GM23338 (cell line): ENCODE data around the gene MIAT. TPM values are rescaled to one million over a fixed set of nuclear protein-coding genes. Genes with fewer than 3 reads are reported as not detected.

Experiments
- ATAC-seq: fragments of 200-7000 bp; cut with Tn5 transposase; 3 replicates; pipeline ENCODE4 v1.9.1; 2020
- DNase-seq: peaks from one replicate; pipeline ENCODE4 v3.0.0-alpha.2; 2015; ENCODE audit warnings: low spot score
- H2AFZ ChIP-seq: fragments of 200-600 bp; sonication (generic); 2 replicates; pipeline ENCODE4 v1.8.0; 2016; ENCODE audit warnings: antibody characterized with exemption, mild to moderate bottlenecking, moderate library complexity
- H3F3A ChIP-seq: fragments of 200-600 bp; sonication (generic); replicated peaks from 2 replicates; pipeline ENCODE4 v1.8.0; 2017; ENCODE audit warnings: antibody characterized with exemption, mixed run types, low read depth
- H3K27ac ChIP-seq: fragments of 200-600 bp; sonication (generic); 2 replicates; pipeline ENCODE4 v1.6.1; 2016; ENCODE audit warnings: low read depth
- H3K27me3 ChIP-seq: fragments of 200-600 bp; sonication (generic); 2 replicates; pipeline ENCODE4 v1.8.0; 2016; ENCODE audit warnings: mild to moderate bottlenecking, mixed run types, moderate library complexity; ENCODE audit not compliant: insufficient read depth
- H3K36me3 ChIP-seq: fragments of 200-600 bp; sonication (generic); 2 replicates; pipeline ENCODE4 v1.8.0; 2016; ENCODE audit warnings: mild to moderate bottlenecking; ENCODE audit not compliant: insufficient read depth
- H3K4me1 ChIP-seq: fragments of 200-600 bp; sonication (generic); 2 replicates; pipeline ENCODE4 v1.8.0; 2016; ENCODE audit warnings: mild to moderate bottlenecking, moderate library complexity; ENCODE audit not compliant: insufficient read depth
- H3K4me2 ChIP-seq: fragments of 200-600 bp; sonication (generic); 2 replicates; pipeline ENCODE4 v1.7.1; 2017; ENCODE audit warnings: mixed run types
- H3K4me3 ChIP-seq: fragments of 200-600 bp; sonication (generic); 2 replicates; pipeline ENCODE4 v1.6.1; 2016; ENCODE audit warnings: mixed run types
- H3K79me2 ChIP-seq: fragments of 200-600 bp; sonication (generic); replicated peaks from 2 replicates; pipeline ENCODE4 v1.8.0; 2017; ENCODE audit warnings: mild to moderate bottlenecking; ENCODE audit not compliant: insufficient read depth
- H3K9me2 ChIP-seq: fragments of 200-600 bp; sonication (generic); 2 replicates; pipeline ENCODE4 v1.8.0; 2017; ENCODE audit not compliant: insufficient read depth
- H4K20me1 ChIP-seq: fragments of 200-600 bp; sonication (generic); replicated peaks from 2 replicates; pipeline ENCODE4 v1.8.0; 2017; ENCODE audit warnings: mild to moderate bottlenecking; ENCODE audit not compliant: insufficient read depth
- H3K27ac Mint-ChIP-seq: 2 replicates; pipeline ENCODE4 v1.8.0; 2020; ENCODE audit warnings: inconsistent platforms, mild to moderate bottlenecking, moderate library complexity, mixed read lengths
- H3K27me3 Mint-ChIP-seq: 3 replicates; pipeline ENCODE4 v1.8.0; 2022; ENCODE audit warnings: low read depth, mild to moderate bottlenecking, moderate library complexity, mixed read lengths, inconsistent platforms; ENCODE audit not compliant: insufficient read depth, poor library complexity
- H3K36me3 Mint-ChIP-seq: 3 replicates; pipeline ENCODE4 v1.8.0; 2021; ENCODE audit warnings: low read depth, mild to moderate bottlenecking, inconsistent platforms, moderate library complexity, mixed read lengths
- H3K4me1 Mint-ChIP-seq: 3 replicates; pipeline ENCODE4 v1.8.0; 2020; ENCODE audit warnings: mild to moderate bottlenecking, inconsistent platforms, mixed read lengths
- H3K4me3 Mint-ChIP-seq: 3 replicates; pipeline ENCODE4 v1.8.0; 2021; ENCODE audit warnings: moderate library complexity, mild to moderate bottlenecking, inconsistent platforms, mixed read lengths
- H3K9me3 Mint-ChIP-seq: 3 replicates; pipeline ENCODE4 v1.8.0; 2020; ENCODE audit warnings: moderate library complexity, mild to moderate bottlenecking, inconsistent platforms, mixed read lengths
- CREB1 ChIP-seq: fragments of 250-450 bp; sonication (Bioruptor Pico); IDR thresholded peaks from 2 replicates; pipeline ENCODE4 v1.5.0; 2020; ENCODE audit warnings: low read depth, mild to moderate bottlenecking, moderate library complexity
- CTCF ChIP-seq, 2 experiments: fragments of 200-600 bp in 1 of 2; sonication (generic) in 1 of 2; conservative IDR thresholded peaks; 2 replicates each; pipeline versions ENCODE4 v1.5.1 to v1.6.1; 2016 to 2017; ENCODE audit warnings: antibody characterized with exemption in 2 of 2, low read depth in 2 of 2, mild to moderate bottlenecking in 2 of 2, moderate library complexity in 1 of 2
- ETS1 ChIP-seq: IDR thresholded peaks from 2 replicates; pipeline ENCODE4 v1.6.1; 2016; ENCODE audit warnings: antibody characterized with exemption
- EZH2 ChIP-seq: fragments of 200-600 bp; sonication (generic); IDR thresholded peaks from one replicate; pipeline ENCODE4 v1.8.0; 2017; ENCODE audit warnings: antibody characterized with exemption, mild to moderate bottlenecking, low read depth; ENCODE audit not compliant: unreplicated experiment
- EZH2phosphoT487 ChIP-seq: fragments of 200-600 bp; sonication (generic); IDR thresholded peaks from one replicate; pipeline ENCODE4 v1.8.1; 2018; ENCODE audit warnings: antibody characterized with exemption; ENCODE audit not compliant: unreplicated experiment
- NANOG ChIP-seq: IDR thresholded peaks from 2 replicates; pipeline ENCODE4 v1.6.1; 2016; ENCODE audit warnings: antibody characterized with exemption, borderline replicate concordance
- REST ChIP-seq: IDR thresholded peaks from one replicate; pipeline ENCODE4 v1.6.1; 2018; ENCODE audit warnings: antibody characterized with exemption; ENCODE audit not compliant: unreplicated experiment
- STAT1 ChIP-seq: IDR thresholded peaks from one replicate; pipeline ENCODE4 v1.6.1; 2016; ENCODE audit warnings: antibody characterized with exemption; ENCODE audit not compliant: unreplicated experiment
- ZNF114 ChIP-seq: fragments of 250-450 bp; sonication (Bioruptor Pico); IDR thresholded peaks from 2 replicates; pipeline ENCODE4 v1.5.0; 2020; ENCODE audit warnings: mild to moderate bottlenecking, moderate library complexity
- ZNF331 ChIP-seq: fragments of 250-450 bp; sonication (Bioruptor Pico); IDR thresholded peaks from 2 replicates; pipeline ENCODE4 v1.5.0; 2020; ENCODE audit warnings: low read depth, mild to moderate bottlenecking, moderate library complexity
- ZNF462 ChIP-seq: fragments of 250-450 bp; sonication (Bioruptor Pico); IDR thresholded peaks from 2 replicates; pipeline ENCODE4 v1.5.0; 2020; ENCODE audit warnings: mild to moderate bottlenecking, moderate library complexity
- polyA plus RNA-seq: library from polyadenylated mRNA; unstranded; fragments of >200 nt; fragmentation: Nextera tagmentation; extraction: Ambion mirVana; gene quantifications from 2 replicates; pipeline ENCODE4 v1.2.1, GENCODE V29; 2016
- total RNA-seq: library from RNA; depleted of rRNA; stranded (reverse); fragments of >200 nt; shearing (Covaris generic); gene quantifications from 2 replicates; pipeline ENCODE4 v1.2.3, GENCODE V29; 2014

Gene MIAT
- total and polyA plus RNA-seq, 2 experiments from 2014 or later = 10.0 to 63.6 TPM

- TF ChIP-seq CTCF (conservative IDR thresholded peaks at IDR 0.05; ENCODE audit: low read depth in 2 of 2) (no peak), ZNF331 (CRISPR knock-in tag) (no peak), NANOG (no peak)
These were observed 24.8 kb upstream of the MIAT start (continued) for GRCh38 chr22:26632422-26633155.

- H3K4me3 ChIP-seq = no peak overlapping the region
- H3K27me3 ChIP-seq = no peaks in the 10 kb centered on the region
- H3K4me1 Mint-ChIP-seq = peaks cover 14% of the 10 kb centered on the region
- H3K36me3 ChIP-seq = no peaks in the 10 kb centered on the region; the same call in 1 of the 2 replicates
- H3K9me2 ChIP-seq = no peaks in the 10 kb centered on the region
- ATAC-seq (no peak), DNase-seq (no peak)
- no peaks in the 10 kb centered on the region for H3K79me2 ChIP-seq
- H3K4me1 ChIP-seq = peaks cover 11% of the 10 kb centered on the region; the same call in 1 of the 2 replicates
- no peak overlapping the region for H3K4me2 ChIP-seq
- H3K36me3 Mint-ChIP-seq = 0 out of 3 replicates have a peak, but pooled peaks cover 3% of the 10 kb centered on the region
- H4K20me1 ChIP-seq = no peaks in the 10 kb centered on the region
- H3K27ac ChIP-seq = no peak overlapping the region
- H3K9me3 Mint-ChIP-seq = no peaks in the 10 kb centered on the region; the same call in 2 of the 3 replicates
- no peak overlapping the region for H3K27ac Mint-ChIP-seq
- H3K27me3 Mint-ChIP-seq = peaks cover 15% of the 10 kb centered on the region
- 0 out of 2 replicates have a peak, but pooled peaks cover 3% of the 10 kb centered on the region for H3F3A ChIP-seq
- no peak overlapping the region for H3K4me3 Mint-ChIP-seq
- H2AFZ ChIP-seq = no peak overlapping the region
- TF ChIP-seq STAT1 (no peak), ZNF114 (no peak), ZNF462 (CRISPR knock-in tag) (no peak), EZH2 (no peak), EZH2phosphoT487 (no peak), CREB1 (CRISPR knock-in tag) (no peak), REST (no peak), ETS1 (no peak)
These were observed 23.2 kb upstream of the MIAT start for GRCh38 chr22:26634189-26634588.
